ENCODE data around the gene SPR.

The SPR gene

DNA sequence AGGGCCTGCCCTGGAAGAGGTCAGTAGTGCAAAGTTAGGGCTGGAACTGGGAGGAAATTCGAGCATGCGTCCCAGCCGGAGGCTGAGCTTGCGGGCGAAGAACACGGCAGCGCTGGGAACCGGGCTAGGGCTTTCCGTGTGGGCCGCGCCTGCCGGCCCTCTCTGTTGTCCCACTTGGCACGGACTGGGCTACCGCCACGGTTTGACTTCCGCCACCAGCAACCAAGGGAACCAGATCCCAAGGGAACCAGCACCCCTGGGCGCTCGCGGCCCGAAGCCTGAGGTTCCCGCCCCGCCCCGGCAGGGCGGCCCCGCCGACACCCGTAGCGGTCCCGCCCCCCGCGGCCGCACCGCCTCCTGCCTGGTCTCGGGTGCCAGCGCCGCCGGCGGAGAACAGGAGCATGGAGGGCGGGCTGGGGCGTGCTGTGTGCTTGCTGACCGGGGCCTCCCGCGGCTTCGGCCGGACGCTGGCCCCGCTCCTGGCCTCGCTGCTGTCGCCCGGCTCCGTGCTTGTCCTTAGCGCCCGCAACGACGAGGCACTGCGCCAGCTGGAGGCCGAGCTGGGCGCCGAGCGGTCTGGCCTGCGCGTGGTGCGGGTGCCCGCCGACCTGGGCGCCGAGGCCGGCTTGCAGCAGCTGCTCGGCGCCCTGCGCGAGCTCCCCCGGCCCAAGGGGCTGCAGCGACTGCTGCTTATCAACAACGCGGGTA lies at the start of gene SPR:
Gene SPR (plus strand): TSS at position 377 of the 708 bp plus-strand sequence. CDS start 25 bp downstream, at position 402.
- Histone ChIP-seq H3K9me2 (replicated peaks; ENCODE audit: insufficient read depth, low read length) (no peaks in the 10 kb centered on the region), H4K20me1 (ENCODE audit: low read depth, low read length) (no peaks in the 10 kb centered on the region), H3K27ac (ENCODE audit: low read depth, low read length) (no peak within 1 kb of the TSS), H3K27me3 (ENCODE audit: low read length) (no peaks in the 10 kb centered on the region), H2AFZ (ENCODE audit: low read depth, low read length, severe bottlenecking) (peak within 1 kb of the TSS; percentile 72), H3F3A (ENCODE audit: insufficient read depth) (no peaks in the 10 kb centered on the region), H3K9ac (ENCODE audit: low read length) (peak within 1 kb of the TSS; percentile 47), H3K9me3 (ENCODE audit: insufficient read depth, low read length) (no peaks in the 10 kb centered on the region), H3K4me3 (ENCODE audit: insufficient read depth, low read length, poor library complexity, severe bottlenecking) (peak within 1 kb of the TSS; percentile 48), H3K36me3 (ENCODE audit: low read length) (no peaks in the 10 kb centered on the region), H3K4me2 (ENCODE audit: low read depth, low read length, poor library complexity, severe bottlenecking) (peak within 1 kb of the TSS; percentile 56), H3K79me2 (ENCODE audit: insufficient read depth, low read length) (no peaks in the 10 kb centered on the region)
- TF ChIP-seq CTCF (IDR thresholded peaks at IDR 0.05; ENCODE audit: insufficient read depth, low read length, poor library complexity, severe bottlenecking) = no peak
- TF ChIP-seq EZH2phosphoT487 (conservative IDR thresholded peaks at IDR 0.05; ENCODE audit: low read length) = no peak

GRCh38 chr2:72840066-72840465 lies 47.1 kb upstream of the SPR start:
- Histone ChIP-seq H3K9ac (ENCODE audit: low read length) (no peak overlapping the region), H3K79me2 (ENCODE audit: insufficient read depth, low read length) (no peaks in the 10 kb centered on the region), H3K4me3 (ENCODE audit: insufficient read depth, low read length, poor library complexity, severe bottlenecking) (no peak overlapping the region), H3F3A (ENCODE audit: insufficient read depth) (no peaks in the 10 kb centered on the region), H3K27me3 (ENCODE audit: low read length) (no peaks in the 10 kb centered on the region), H4K20me1 (ENCODE audit: low read depth, low read length) (no peaks in the 10 kb centered on the region), H3K9me3 (ENCODE audit: insufficient read depth, low read length) (no peaks in the 10 kb centered on the region), H3K36me3 (ENCODE audit: low read length) (no peaks in the 10 kb centered on the region), H3K9me2 (replicated peaks; ENCODE audit: insufficient read depth, low read length) (no peaks in the 10 kb centered on the region), H3K4me2 (ENCODE audit: low read depth, low read length, poor library complexity, severe bottlenecking) (no peak overlapping the region), H2AFZ (ENCODE audit: low read depth, low read length, severe bottlenecking) (no peak overlapping the region), H3K27ac (ENCODE audit: low read depth, low read length) (no peak overlapping the region)
- TF ChIP-seq EZH2phosphoT487 (conservative IDR thresholded peaks at IDR 0.05; ENCODE audit: low read length) = no peak
- TF ChIP-seq CTCF (IDR thresholded peaks at IDR 0.05; ENCODE audit: insufficient read depth, low read length, poor library complexity, severe bottlenecking) = no peak

DNA sequence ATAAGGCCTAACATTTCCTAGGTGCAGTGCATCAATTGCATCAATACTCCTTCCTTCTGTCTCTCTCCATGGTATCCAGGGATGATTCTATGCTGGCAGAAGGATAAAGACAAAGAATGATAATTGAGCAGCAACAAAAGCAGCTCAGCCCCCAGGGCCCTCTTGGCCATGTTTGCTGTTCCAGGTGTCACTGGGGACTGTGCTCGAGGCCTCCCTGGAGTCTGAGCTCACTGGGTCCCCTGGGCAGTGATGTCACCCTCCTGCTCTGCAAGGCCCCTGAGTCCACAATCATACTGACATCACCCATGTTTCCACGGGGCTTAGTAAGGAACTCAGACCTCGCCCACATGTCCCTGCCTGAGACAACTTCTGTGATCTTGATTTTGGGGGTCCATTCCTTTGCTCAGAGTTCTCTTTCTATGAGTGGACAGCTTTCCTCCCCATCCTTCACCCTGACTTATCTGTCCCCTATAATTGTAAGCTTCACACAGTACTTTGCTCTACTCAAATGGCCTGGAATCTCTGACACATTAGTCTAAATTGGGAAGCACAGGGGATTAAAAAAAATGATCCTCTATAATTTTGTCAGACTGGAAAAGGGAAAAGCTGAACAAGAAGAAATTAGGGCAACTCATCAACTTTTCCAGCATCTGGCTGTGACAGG lies 45.6 kb upstream of the SPR start:
- Histone ChIP-seq H3K27me3 (ENCODE audit: low read length) (no peaks in the 10 kb centered on the region), H3K36me3 (ENCODE audit: low read length) (no peaks in the 10 kb centered on the region), H3K4me3 (ENCODE audit: insufficient read depth, low read length, poor library complexity, severe bottlenecking) (no peak overlapping the region), H3K79me2 (ENCODE audit: insufficient read depth, low read length) (no peaks in the 10 kb centered on the region), H2AFZ (ENCODE audit: low read depth, low read length, severe bottlenecking) (no peak overlapping the region), H4K20me1 (ENCODE audit: low read depth, low read length) (no peaks in the 10 kb centered on the region), H3K4me2 (ENCODE audit: low read depth, low read length, poor library complexity, severe bottlenecking) (no peak overlapping the region), H3K9ac (ENCODE audit: low read length) (no peak overlapping the region), H3F3A (ENCODE audit: insufficient read depth) (no peaks in the 10 kb centered on the region), H3K27ac (ENCODE audit: low read depth, low read length) (no peak overlapping the region), H3K9me3 (ENCODE audit: insufficient read depth, low read length) (no peaks in the 10 kb centered on the region), H3K9me2 (replicated peaks; ENCODE audit: insufficient read depth, low read length) (no peaks in the 10 kb centered on the region)
- TF ChIP-seq CTCF (IDR thresholded peaks at IDR 0.05; ENCODE audit: insufficient read depth, low read length, poor library complexity, severe bottlenecking) = no peak
- no peak for TF ChIP-seq EZH2phosphoT487 (conservative IDR thresholded peaks at IDR 0.05; ENCODE audit: low read length)
